ENCODE results near the gene ITGAE. TPM values are rescaled to one million over a fixed set of nuclear protein-coding genes. Genes with fewer than 3 reads are reported as not detected.

ITGAE gene
- total and polyA plus RNA-seq, 7 donors: 25.2 to 51.8 (median 42.9) TPM

GRCh38 chr17:3813171-3813570, 12.2 kb upstream of the ITGAE start:
- Histone ChIP-seq H3K4me1 (no peaks in the 10 kb centered on the region), H3K36me3 (peaks cover 17 to 100% (median 55%) of the 10 kb centered on the region in 4 donors), H3K9me3 (no peaks in the 10 kb centered on the region), H3K4me3 (no peak overlapping the region), H3K27me3 (no peaks in the 10 kb centered on the region), H3K27ac (no peak overlapping the region)
- intact Hi-C loops (cut with DNase I): no loop called here
- DNase-seq: no peak
- 93 to 95% methylated on average over 15 of the region's 15 CpGs for whole genome bisulfite sequencing, 2 donors
- TF ChIP-seq CTCF (IDR thresholded peaks at IDR 0.05) (no peak), POLR2A (IDR thresholded peaks at IDR 0.05) (no peak), POLR2AphosphoS5 (IDR thresholded peaks at IDR 0.05) (no peak), EP300 (IDR thresholded peaks at IDR 0.05) (no peak)

GRCh38 chr17:3812771-3813170, 11.8 kb upstream of the ITGAE start:
- TF ChIP-seq CTCF (IDR thresholded peaks at IDR 0.05): no peak
- TF ChIP-seq POLR2AphosphoS5 (IDR thresholded peaks at IDR 0.05): no peak
- TF ChIP-seq EP300 (IDR thresholded peaks at IDR 0.05): no peak
- no peak for TF ChIP-seq POLR2A (IDR thresholded peaks at IDR 0.05)
- no peaks in the 10 kb centered on the region for H3K9me3 ChIP-seq
- no peak overlapping the region for H3K4me3 ChIP-seq
- H3K27me3 ChIP-seq: no peaks in the 10 kb centered on the region
- no peak for DNase-seq
- WGBS, 2 donors: 94 to 97% methylated on average over 12 of the region's 12 CpGs
- peaks cover 21 to 100% (median 53%) of the 10 kb centered on the region in 4 donors for H3K36me3 ChIP-seq
- H3K27ac ChIP-seq: no peak overlapping the region
- intact Hi-C loops (cut with DNase I): no loop called here
- no peaks in the 10 kb centered on the region for H3K4me1 ChIP-seq

- Histone ChIP-seq H3K27me3 (no peaks in the 10 kb centered on the region), H3K4me1 (no peaks in the 10 kb centered on the region), H3K36me3 (peaks cover 21 to 100% (median 51%) of the 10 kb centered on the region in 4 donors), H3K27ac (no peak overlapping the region), H3K9me3 (no peaks in the 10 kb centered on the region), H3K4me3 (no peak overlapping the region)
- DNase-seq: no peak
- no peak for TF ChIP-seq POLR2AphosphoS5 (IDR thresholded peaks at IDR 0.05)
- no peak for TF ChIP-seq CTCF (IDR thresholded peaks at IDR 0.05)
- TF ChIP-seq EP300 (IDR thresholded peaks at IDR 0.05): no peak
- TF ChIP-seq POLR2A (IDR thresholded peaks at IDR 0.05): no peak
- intact Hi-C loops (cut with DNase I): no loop called here
- WGBS, 2 donors: 92 to 96% methylated on average over 10 of the region's 10 CpGs
Observed at GRCh38 chr17:3812284-3812683, 11.3 kb upstream of the ITGAE start.

- Histone ChIP-seq H3K27me3 (no peaks in the 10 kb centered on the region), H3K4me3 (no peak overlapping the region), H3K27ac (no peak overlapping the region), H3K9me3 (no peaks in the 10 kb centered on the region), H3K4me1 (no peaks in the 10 kb centered on the region), H3K36me3 (peaks cover 21 to 90% (median 40%) of the 10 kb centered on the region in 4 donors)
- 83 to 94% methylated on average over 4 of the region's 4 CpGs for WGBS, 2 donors
- no peak for DNase-seq
- intact Hi-C loops (cut with DNase I): no loop called here
- TF ChIP-seq EP300 (IDR thresholded peaks at IDR 0.05) (no peak), POLR2A (IDR thresholded peaks at IDR 0.05) (no peak), POLR2AphosphoS5 (IDR thresholded peaks at IDR 0.05) (no peak), CTCF (IDR thresholded peaks at IDR 0.05) (no peak)
Observed at GRCh38 chr17:3810019-3810418, 9.0 kb upstream of the ITGAE start.

DNA sequence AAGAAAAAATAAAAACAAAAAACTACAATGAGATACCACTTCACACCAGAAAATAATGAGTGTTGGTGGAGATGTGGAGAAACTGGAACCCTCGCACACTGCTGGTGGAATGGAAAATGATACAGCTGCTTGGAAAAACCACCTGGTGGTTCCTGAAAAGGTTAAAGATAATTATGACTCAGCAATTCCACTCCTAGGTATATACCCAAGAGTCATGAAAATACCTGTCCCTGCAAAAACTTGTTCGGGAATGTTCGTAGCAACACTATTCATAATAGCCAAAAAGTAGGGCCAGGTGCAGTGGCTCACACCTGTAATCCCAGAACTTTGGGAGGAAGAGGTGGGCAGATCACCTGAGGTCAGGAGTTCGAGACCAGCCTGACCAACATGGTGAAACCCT, 8.1 kb upstream of the ITGAE start:
- WGBS, 2 donors: 92 to 94% methylated on average over 4 of the region's 4 CpGs
- no peaks in the 10 kb centered on the region for H3K9me3 ChIP-seq
- intact Hi-C loops (cut with DNase I): no loop called here

More for the DNA sequence above, 8.1 kb upstream of the ITGAE start:
- DNase-seq: no peak
- no peak overlapping the region for H3K4me3 ChIP-seq
- no peaks in the 10 kb centered on the region for H3K27me3 ChIP-seq
- peaks cover 21 to 81% (median 35%) of the 10 kb centered on the region in 4 donors for H3K36me3 ChIP-seq
- TF ChIP-seq POLR2AphosphoS5 (IDR thresholded peaks at IDR 0.05) (no peak), POLR2A (IDR thresholded peaks at IDR 0.05) (no peak), CTCF (IDR thresholded peaks at IDR 0.05) (no peak), EP300 (IDR thresholded peaks at IDR 0.05) (no peak)
- H3K4me1 ChIP-seq: no peaks in the 10 kb centered on the region
- no peak overlapping the region for H3K27ac ChIP-seq

All from sigmoid colon (tissue), 7 donors.